ENCODE data around the gene CCNK. TPM values are rescaled to one million over a fixed set of nuclear protein-coding genes. Genes with fewer than 3 reads are reported as not detected.

The CCNK gene
- total RNA-seq, 1 donor from 2014 or later: 66.2 TPM

DNA sequence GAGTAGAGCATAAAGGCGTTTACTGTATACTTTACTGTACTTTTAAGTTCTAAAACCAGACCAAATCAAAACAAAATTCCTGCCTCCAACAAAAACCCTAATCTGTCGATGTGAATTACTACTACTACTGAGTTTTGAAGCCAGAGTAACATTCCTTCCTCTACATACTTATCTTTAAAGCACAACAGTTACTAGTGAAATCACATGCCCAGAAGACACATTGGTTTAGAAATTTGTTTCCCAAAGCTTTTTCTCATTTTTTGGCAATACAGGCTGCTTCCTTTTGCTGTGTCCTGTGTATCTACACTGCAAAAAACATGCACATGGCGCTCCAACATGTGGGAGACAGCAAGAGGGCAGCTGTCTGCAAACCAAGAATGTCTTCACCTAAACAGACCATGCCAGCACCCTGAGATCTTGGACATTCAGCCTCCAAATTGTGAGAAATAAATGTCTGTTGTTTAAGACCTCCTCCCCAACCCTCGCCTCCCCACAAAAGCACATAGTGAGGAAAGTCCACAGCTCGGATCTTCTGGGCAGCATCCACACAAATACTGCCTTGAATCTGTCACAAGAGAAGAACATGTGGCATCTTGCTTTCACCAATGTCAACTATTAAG is 21.6 kb upstream of the CCNK start:
- peaks cover 45% of the 10 kb centered on the region for H3K36me3 Mint-ChIP-seq
- DNase-seq (ENCODE audit: extremely low spot score, unreplicated experiment): no peak
- no peak overlapping the region for H3K4me3 Mint-ChIP-seq
- TF ChIP-seq, protein P1, sequence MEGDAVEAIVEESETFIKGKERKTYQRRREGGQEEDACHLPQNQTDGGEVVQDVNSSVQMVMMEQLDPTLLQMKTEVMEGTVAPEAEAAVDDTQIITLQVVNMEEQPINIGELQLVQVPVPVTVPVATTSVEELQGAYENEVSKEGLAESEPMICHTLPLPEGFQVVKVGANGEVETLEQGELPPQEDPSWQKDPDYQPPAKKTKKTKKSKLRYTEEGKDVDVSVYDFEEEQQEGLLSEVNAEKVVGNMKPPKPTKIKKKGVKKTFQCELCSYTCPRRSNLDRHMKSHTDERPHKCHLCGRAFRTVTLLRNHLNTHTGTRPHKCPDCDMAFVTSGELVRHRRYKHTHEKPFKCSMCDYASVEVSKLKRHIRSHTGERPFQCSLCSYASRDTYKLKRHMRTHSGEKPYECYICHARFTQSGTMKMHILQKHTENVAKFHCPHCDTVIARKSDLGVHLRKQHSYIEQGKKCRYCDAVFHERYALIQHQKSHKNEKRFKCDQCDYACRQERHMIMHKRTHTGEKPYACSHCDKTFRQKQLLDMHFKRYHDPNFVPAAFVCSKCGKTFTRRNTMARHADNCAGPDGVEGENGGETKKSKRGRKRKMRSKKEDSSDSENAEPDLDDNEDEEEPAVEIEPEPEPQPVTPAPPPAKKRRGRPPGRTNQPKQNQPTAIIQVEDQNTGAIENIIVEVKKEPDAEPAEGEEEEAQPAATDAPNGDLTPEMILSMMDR (conservative IDR thresholded peaks at IDR 0.05): no peak
- H3K9me3 Mint-ChIP-seq: no peaks in the 10 kb centered on the region
- H3K27me3 Mint-ChIP-seq: no peaks in the 10 kb centered on the region
- H3K27ac Mint-ChIP-seq: no peak overlapping the region
- H3K4me1 Mint-ChIP-seq (ENCODE audit: unreplicated experiment): peaks cover 12% of the 10 kb centered on the region

DNA sequence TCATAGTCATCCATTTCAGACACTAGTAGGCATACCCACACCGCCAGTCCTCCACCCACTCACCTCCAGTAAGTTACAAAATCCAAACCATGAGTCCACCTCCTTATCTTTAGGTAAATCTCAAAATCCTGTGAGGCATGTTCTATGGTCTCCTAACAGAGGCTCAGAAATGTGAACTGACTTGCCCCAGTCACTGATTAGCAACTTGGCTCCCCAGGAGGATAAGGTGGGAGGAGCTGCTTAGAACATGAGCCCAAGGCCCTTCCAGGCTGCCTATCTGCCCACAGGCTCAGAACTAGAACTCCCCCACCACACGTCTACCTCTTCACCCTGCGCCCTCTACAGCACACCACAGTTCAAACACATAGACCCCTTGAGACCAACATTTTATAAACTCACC is 20.4 kb upstream of the CCNK start:
- peak overlapping the region; percentile 19 for H3K27ac Mint-ChIP-seq
- no peaks in the 10 kb centered on the region for H3K27me3 Mint-ChIP-seq
- DNase-seq (ENCODE audit: extremely low spot score, unreplicated experiment): no peak
- no peak overlapping the region for H3K4me3 Mint-ChIP-seq
- H3K9me3 Mint-ChIP-seq: no peaks in the 10 kb centered on the region
- peaks cover 41% of the 10 kb centered on the region for H3K36me3 Mint-ChIP-seq
- peaks cover 12% of the 10 kb centered on the region for H3K4me1 Mint-ChIP-seq (ENCODE audit: unreplicated experiment)
- TF ChIP-seq, protein P1 (conservative IDR thresholded peaks at IDR 0.05): no peak

DNA sequence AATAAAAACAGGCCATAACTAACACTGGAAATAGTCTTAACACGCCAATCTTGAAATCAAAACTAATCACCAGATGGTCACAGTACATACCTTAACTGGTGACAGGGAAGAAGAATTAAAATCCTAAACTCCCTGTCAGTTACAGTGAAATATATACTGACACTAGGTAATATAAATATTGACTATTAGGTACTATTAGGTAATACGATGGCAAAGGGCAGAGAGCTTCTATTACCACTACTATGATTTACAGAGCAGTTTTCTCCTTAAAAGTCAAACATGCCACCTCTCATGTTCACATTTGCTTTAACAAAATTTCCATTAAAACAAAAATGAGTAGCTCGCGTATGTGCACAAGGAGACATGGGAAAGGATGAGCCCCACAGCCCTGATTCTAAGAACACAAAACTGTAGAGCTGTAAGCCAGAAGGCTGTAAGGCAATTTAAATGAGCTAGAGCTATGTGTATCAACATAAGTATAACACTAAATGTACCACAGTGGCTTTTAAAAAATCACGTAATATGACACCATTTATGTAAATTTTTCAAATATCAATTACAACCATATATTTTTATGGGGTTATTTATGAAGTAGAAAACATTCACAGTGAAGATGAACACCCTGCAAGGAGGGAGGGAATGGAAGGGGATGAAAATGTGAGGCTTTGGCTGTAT is 19.7 kb upstream of the CCNK start:
- Mint-ChIP-seq H3K4me1 (ENCODE audit: unreplicated experiment) (peaks cover 12% of the 10 kb centered on the region), H3K27ac (peak overlapping the region; percentile 90), H3K4me3 (no peak overlapping the region), H3K27me3 (no peaks in the 10 kb centered on the region), H3K9me3 (no peaks in the 10 kb centered on the region), H3K36me3 (peaks cover 40% of the 10 kb centered on the region)
- TF ChIP-seq, protein P1 (conservative IDR thresholded peaks at IDR 0.05): no peak
- DNase-seq (ENCODE audit: extremely low spot score, unreplicated experiment): no peak

DNA sequence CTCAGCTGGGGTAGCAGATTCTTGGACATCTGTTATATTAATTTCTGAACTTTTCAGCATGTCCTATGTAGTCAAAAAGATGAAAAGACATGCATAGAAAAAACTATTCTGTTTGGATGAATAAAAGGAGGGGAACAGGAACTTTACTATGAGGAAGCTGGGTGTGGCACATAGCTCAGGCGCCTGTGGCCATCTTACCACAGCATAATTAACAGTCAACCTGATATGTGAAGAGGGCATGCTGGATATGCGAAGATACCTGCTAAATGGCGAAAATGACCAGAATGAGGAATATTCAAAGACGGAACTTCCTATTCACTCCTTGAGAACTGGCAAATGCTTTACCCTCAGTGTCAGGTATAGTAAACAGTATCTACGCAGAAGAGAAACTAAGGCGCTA is 19.0 kb upstream of the CCNK start:
- Mint-ChIP-seq H3K27ac (peak overlapping the region; percentile 90), H3K9me3 (no peaks in the 10 kb centered on the region), H3K36me3 (peaks cover 33% of the 10 kb centered on the region), H3K4me3 (peak overlapping the region; percentile 13), H3K27me3 (no peaks in the 10 kb centered on the region), H3K4me1 (ENCODE audit: unreplicated experiment) (peaks cover 16% of the 10 kb centered on the region)
- TF ChIP-seq, protein P1 (conservative IDR thresholded peaks at IDR 0.05): no peak
- no peak for DNase-seq (ENCODE audit: extremely low spot score, unreplicated experiment)

DNA sequence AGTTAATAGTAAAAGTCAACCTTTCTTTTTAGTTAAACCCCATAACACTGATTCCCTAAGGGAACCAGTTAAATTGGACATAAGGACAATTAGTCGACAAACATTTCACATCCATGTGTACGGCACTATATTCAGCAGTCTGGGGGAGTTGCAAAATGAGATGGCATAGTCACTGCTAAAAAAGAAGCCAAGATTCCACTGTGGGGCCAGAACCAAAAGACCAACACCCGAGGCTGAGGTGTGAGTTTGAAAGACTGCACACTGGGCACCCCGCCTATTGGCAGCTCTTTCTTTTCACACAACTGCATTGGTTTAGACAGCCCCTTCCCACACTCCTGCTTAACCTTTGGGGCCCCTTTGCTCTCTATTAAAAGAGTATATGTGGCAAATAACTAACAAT is 17.2 kb upstream of the CCNK start:
- DNase-seq (ENCODE audit: extremely low spot score, unreplicated experiment): no peak
- Mint-ChIP-seq H3K27ac (peak overlapping the region; percentile 17), H3K4me3 (no peak overlapping the region)

More for the DNA sequence above, 17.2 kb upstream of the CCNK start:
- H3K9me3 Mint-ChIP-seq: no peaks in the 10 kb centered on the region
- H3K27me3 Mint-ChIP-seq: no peaks in the 10 kb centered on the region
- TF ChIP-seq, protein P1 (conservative IDR thresholded peaks at IDR 0.05): no peak
- H3K36me3 Mint-ChIP-seq: peaks cover 25% of the 10 kb centered on the region
- peaks cover 30% of the 10 kb centered on the region for H3K4me1 Mint-ChIP-seq (ENCODE audit: unreplicated experiment)

All from type B pancreatic cell (in vitro differentiated cells).